T-helper 17 cell (primary cell): ENCODE data around the gene C1orf174. TPM values are rescaled to one million over a fixed set of nuclear protein-coding genes. Genes with fewer than 3 reads are reported as not detected.

Experiments used
- ATAC-seq: fragments of 150-1000 bp; cut with Tn5 transposase; 2 replicates; pipeline ENCODE4 v1.10.0; 2021; ENCODE audit warnings: mild to moderate bottlenecking, moderate library complexity
- DNase-seq, 3 donors: peaks; one replicate each; pipeline versions ENCODE4 v3.0.0 to v3.0.0-alpha.2; 2020 to 2021
- H3K9me3 ChIP-seq: one replicate; pipeline ENCODE4 v1.7.0; 2013; ENCODE audit warnings: low read length, mild to moderate bottlenecking; ENCODE audit not compliant: control insufficient read depth, poor library complexity, severe bottlenecking
- H3K27ac Mint-ChIP-seq: one replicate; pipeline ENCODE4 v1.8.0; 2022; ENCODE audit warnings: mild to moderate bottlenecking, moderate library complexity, mixed read lengths
- H3K27me3 Mint-ChIP-seq: one replicate; pipeline ENCODE4 v1.8.0; 2022; ENCODE audit warnings: mixed read lengths
- H3K36me3 Mint-ChIP-seq: one replicate; pipeline ENCODE4 v1.8.0; 2022; ENCODE audit warnings: low read depth, mixed read lengths
- H3K4me1 Mint-ChIP-seq: one replicate; pipeline ENCODE4 v1.8.0; 2022; ENCODE audit warnings: mild to moderate bottlenecking, mixed read lengths
- H3K4me3 Mint-ChIP-seq: one replicate; pipeline ENCODE4 v1.8.0; 2022; ENCODE audit warnings: mild to moderate bottlenecking, moderate library complexity, mixed read lengths
- total RNA-seq, 4 donors: library from RNA in 2 of 4; stranded (reverse) in 2 of 4; gene quantifications; one replicate each; pipeline ENCODE4 v1.2.3 and lab custom pipeline; 2022 to 2026

Gene C1orf174
- total RNA-seq, 2 donors from 2014 or later: 13.5 to 16.4 TPM

GRCh38 chr1:3910857-3911845 is 11.1 kb upstream of the C1orf174 start:
- Mint-ChIP-seq H3K4me1 (peaks cover 5% of the 10 kb centered on the region), H3K27ac (no peak overlapping the region), H3K4me3 (peak overlapping the region; percentile 45), H3K36me3 (no peaks in the 10 kb centered on the region), H3K27me3 (peaks cover 6% of the 10 kb centered on the region)
- ATAC-seq: peak; percentile 89
- H3K9me3 ChIP-seq: no peaks in the 10 kb centered on the region
- DNase-seq: peak; percentile 59 to 71 (median 70)

GRCh38 chr1:3910049-3910731 is 10.1 kb upstream of the C1orf174 start:
- peaks cover 9% of the 10 kb centered on the region for H3K27me3 Mint-ChIP-seq
- no peak overlapping the region for H3K27ac Mint-ChIP-seq
- ATAC-seq (no peak), DNase-seq (no peak)
- no peak overlapping the region for H3K4me3 Mint-ChIP-seq
- peaks cover 5% of the 10 kb centered on the region for H3K4me1 Mint-ChIP-seq
- no peaks in the 10 kb centered on the region for H3K9me3 ChIP-seq
- no peaks in the 10 kb centered on the region for H3K36me3 Mint-ChIP-seq

GRCh38 chr1:3909615-3910014 is 9.5 kb upstream of the C1orf174 start:
- Mint-ChIP-seq H3K27ac (no peak overlapping the region), H3K4me3 (no peak overlapping the region), H3K36me3 (no peaks in the 10 kb centered on the region), H3K27me3 (peaks cover 9% of the 10 kb centered on the region), H3K4me1 (peaks cover 5% of the 10 kb centered on the region)
- DNase-seq: no peak
- H3K9me3 ChIP-seq: no peaks in the 10 kb centered on the region
- no peak for ATAC-seq

GRCh38 chr1:3908886-3909517 is 8.9 kb upstream of the C1orf174 start:
- Mint-ChIP-seq H3K27me3 (peaks cover 9% of the 10 kb centered on the region), H3K36me3 (no peaks in the 10 kb centered on the region), H3K4me1 (peaks cover 5% of the 10 kb centered on the region), H3K27ac (no peak overlapping the region), H3K4me3 (no peak overlapping the region)
- H3K9me3 ChIP-seq: no peaks in the 10 kb centered on the region
- DNase-seq: no peak
- ATAC-seq: no peak

GRCh38 chr1:3907621-3908165 is 7.6 kb upstream of the C1orf174 start:
- no peaks in the 10 kb centered on the region for H3K9me3 ChIP-seq
- no peak for DNase-seq
- Mint-ChIP-seq H3K4me3 (no peak overlapping the region), H3K36me3 (no peaks in the 10 kb centered on the region), H3K27me3 (peaks cover 9% of the 10 kb centered on the region), H3K27ac (no peak overlapping the region), H3K4me1 (peaks cover 16% of the 10 kb centered on the region)
- ATAC-seq: no peak

GRCh38 chr1:3907031-3907534 is 7.0 kb upstream of the C1orf174 start:
- H3K9me3 ChIP-seq: no peaks in the 10 kb centered on the region
- Mint-ChIP-seq H3K4me3 (no peak overlapping the region), H3K4me1 (peaks cover 20% of the 10 kb centered on the region), H3K36me3 (no peaks in the 10 kb centered on the region), H3K27ac (no peak overlapping the region), H3K27me3 (peaks cover 9% of the 10 kb centered on the region)
- DNase-seq: no peak
- ATAC-seq: no peak

GRCh38 chr1:3906672-3907020 is 6.6 kb upstream of the C1orf174 start:
- no peak overlapping the region for H3K27ac Mint-ChIP-seq
- ATAC-seq (no peak), DNase-seq (no peak)
- no peaks in the 10 kb centered on the region for H3K9me3 ChIP-seq
- peaks cover 24% of the 10 kb centered on the region for H3K4me1 Mint-ChIP-seq
- no peaks in the 10 kb centered on the region for H3K36me3 Mint-ChIP-seq
- peaks cover 9% of the 10 kb centered on the region for H3K27me3 Mint-ChIP-seq
- H3K4me3 Mint-ChIP-seq: no peak overlapping the region

- no peak overlapping the region for H3K4me3 Mint-ChIP-seq
These were observed 6.0 kb upstream of the C1orf174 start for GRCh38 chr1:3905953-3906671.

GRCh38 chr1:3905266-3905952 is 5.3 kb upstream of the C1orf174 start:
- H3K9me3 ChIP-seq: no peaks in the 10 kb centered on the region
- Mint-ChIP-seq H3K36me3 (no peaks in the 10 kb centered on the region), H3K4me1 (peaks cover 21% of the 10 kb centered on the region), H3K27ac (no peak overlapping the region), H3K4me3 (no peak overlapping the region), H3K27me3 (peaks cover 9% of the 10 kb centered on the region)
- no peak for DNase-seq
- ATAC-seq: no peak

More at GRCh38 chr1:3905953-3906671, 6.0 kb upstream of the C1orf174 start:
- DNase-seq (no peak), ATAC-seq (no peak)
- peaks cover 9% of the 10 kb centered on the region for H3K27me3 Mint-ChIP-seq
- H3K36me3 Mint-ChIP-seq: no peaks in the 10 kb centered on the region
- H3K27ac Mint-ChIP-seq: no peak overlapping the region
- H3K4me1 Mint-ChIP-seq: peaks cover 24% of the 10 kb centered on the region
- no peaks in the 10 kb centered on the region for H3K9me3 ChIP-seq

- H3K36me3 Mint-ChIP-seq: no peaks in the 10 kb centered on the region
- DNase-seq (no peak), ATAC-seq (no peak)
- peak overlapping the region; percentile 67 for H3K27ac Mint-ChIP-seq
- peaks cover 5% of the 10 kb centered on the region for H3K27me3 Mint-ChIP-seq
- peaks cover 24% of the 10 kb centered on the region for H3K4me1 Mint-ChIP-seq
- no peaks in the 10 kb centered on the region for H3K9me3 ChIP-seq
- H3K4me3 Mint-ChIP-seq: no peak overlapping the region
These were observed 4.7 kb upstream of the C1orf174 start for GRCh38 chr1:3904843-3905185.

GRCh38 chr1:3904006-3904842 is 4.2 kb upstream of the C1orf174 start:
- no peak for DNase-seq
- Mint-ChIP-seq H3K27ac (peak overlapping the region; percentile 85), H3K36me3 (no peaks in the 10 kb centered on the region), H3K4me3 (peak overlapping the region; percentile 59), H3K4me1 (peaks cover 26% of the 10 kb centered on the region), H3K27me3 (peaks cover 5% of the 10 kb centered on the region)
- H3K9me3 ChIP-seq: no peaks in the 10 kb centered on the region
- ATAC-seq: no peak
